Fibroblast of lung (primary cell): ENCODE results near the gene PROB1. TPM values are rescaled to one million over a fixed set of nuclear protein-coding genes. Genes with fewer than 3 reads are reported as not detected.
"Not testable (repeated sequence)": the region's sequence is repeated elsewhere in the genome, so short reads cannot be mapped to it uniquely, and the experiment has no call there.

Experiments used
- DNase-seq, 2 donors: peaks; one replicate each; pipeline versions ENCODE4 v3.0.0 to v3.0.0-alpha.2; 2010; ENCODE audit warnings: low read depth in 2 of 2
- H2AFZ ChIP-seq: 2 replicates; pipeline ENCODE4 v1.5.1; 2012; ENCODE audit warnings: low read length, control low read depth, inconsistent platforms
- H3K27ac ChIP-seq: 2 replicates; pipeline ENCODE4 v1.5.1; 2011; ENCODE audit warnings: low read length, control low read depth; ENCODE audit not compliant: insufficient read depth
- H3K27me3 ChIP-seq: 2 replicates; pipeline ENCODE4 v1.5.1; 2011; ENCODE audit warnings: mild to moderate bottlenecking, low read length; ENCODE audit not compliant: control insufficient read depth, insufficient read depth
- H3K36me3 ChIP-seq: 2 replicates; pipeline ENCODE4 v1.5.1; 2011; ENCODE audit warnings: low read length; ENCODE audit not compliant: control insufficient read depth, insufficient read depth
- H3K4me1 ChIP-seq: 2 replicates; pipeline ENCODE4 v1.5.1; 2011; ENCODE audit warnings: low read length; ENCODE audit not compliant: control insufficient read depth, insufficient read depth; ENCODE audit errors: extremely low read depth
- H3K4me2 ChIP-seq: 2 replicates; pipeline ENCODE4 v1.5.1; 2011; ENCODE audit warnings: low read length, control low read depth; ENCODE audit not compliant: insufficient read depth; ENCODE audit errors: extremely low read depth
- H3K4me3 ChIP-seq, 4 experiments: fragments of 200-600 bp in 1 of 4; sonication (generic) in 1 of 4; replicated peaks in 1 of 4; 2 replicates each; pipeline ENCODE4 v1.5.1; 2011 to 2016; ENCODE audit warnings: low read length in 4 of 4, low read depth in 3 of 4, mild to moderate bottlenecking in 3 of 4, control low read depth in 2 of 4, inconsistent platforms in 1 of 4, mixed read lengths in 1 of 4; ENCODE audit not compliant: insufficient read depth in 1 of 4; ENCODE audit errors: control extremely low read depth in 1 of 4
- H3K79me2 ChIP-seq: 2 replicates; pipeline ENCODE4 v1.5.1; 2012; ENCODE audit warnings: mild to moderate bottlenecking, low read length, inconsistent platforms; ENCODE audit not compliant: control insufficient read depth, insufficient read depth
- H3K9ac ChIP-seq: 2 replicates; pipeline ENCODE4 v1.5.1; 2011; ENCODE audit warnings: mild to moderate bottlenecking, low read length, control low read depth; ENCODE audit not compliant: insufficient read depth
- H3K9me3 ChIP-seq: 2 replicates; pipeline ENCODE4 v1.5.1; 2012; ENCODE audit warnings: low read depth, low read length; ENCODE audit not compliant: control insufficient read depth, insufficient read depth
- H4K20me1 ChIP-seq: 2 replicates; pipeline ENCODE4 v1.5.1; 2011; ENCODE audit warnings: low read length; ENCODE audit not compliant: control insufficient read depth, insufficient read depth; ENCODE audit errors: extremely low read depth
- EZH2 ChIP-seq: IDR thresholded peaks from 2 replicates; pipeline ENCODE4 v1.5.1; 2012; ENCODE audit warnings: low read length, control low read depth, mild to moderate bottlenecking; ENCODE audit errors: missing control alignments
- polyA plus RNA-seq, 2 donors: library from polyadenylated mRNA; depleted of rRNA in 1 of 2; stranded (reverse) in 1 of 2; unstranded in 1 of 2; fragments of >200 nt; gene quantifications; 2 replicates each; pipeline ENCODE4 v1.2.1, GENCODE V29; 2011 to 2012; ENCODE audit warnings: missing spikeins in 1 of 2
- total RNA-seq: library from RNA; depleted of rRNA; stranded (reverse); fragments of >200 nt; gene quantifications from 2 replicates; pipeline ENCODE4 v1.2.1, GENCODE V29; 2014
- TF ChIP-seq, protein P1 (sequence below), 2 donors: IDR thresholded peaks in 1 of 2; conservative IDR thresholded peaks in 1 of 2; 1 replicate in 1 of 2; 2 replicates in 1 of 2; pipeline ENCODE4 v1.5.1; 2011 to 2012; ENCODE audit warnings: low read length in 2 of 2, control low read depth in 1 of 2, inconsistent platforms in 1 of 2, low read depth in 1 of 2, mild to moderate bottlenecking in 1 of 2

The PROB1 gene
- total and polyA plus RNA-seq, 2 donors (not counting 1 experiment from before 2014, with no cell fraction given), result 0.34 to 1.5 TPM

DNA sequence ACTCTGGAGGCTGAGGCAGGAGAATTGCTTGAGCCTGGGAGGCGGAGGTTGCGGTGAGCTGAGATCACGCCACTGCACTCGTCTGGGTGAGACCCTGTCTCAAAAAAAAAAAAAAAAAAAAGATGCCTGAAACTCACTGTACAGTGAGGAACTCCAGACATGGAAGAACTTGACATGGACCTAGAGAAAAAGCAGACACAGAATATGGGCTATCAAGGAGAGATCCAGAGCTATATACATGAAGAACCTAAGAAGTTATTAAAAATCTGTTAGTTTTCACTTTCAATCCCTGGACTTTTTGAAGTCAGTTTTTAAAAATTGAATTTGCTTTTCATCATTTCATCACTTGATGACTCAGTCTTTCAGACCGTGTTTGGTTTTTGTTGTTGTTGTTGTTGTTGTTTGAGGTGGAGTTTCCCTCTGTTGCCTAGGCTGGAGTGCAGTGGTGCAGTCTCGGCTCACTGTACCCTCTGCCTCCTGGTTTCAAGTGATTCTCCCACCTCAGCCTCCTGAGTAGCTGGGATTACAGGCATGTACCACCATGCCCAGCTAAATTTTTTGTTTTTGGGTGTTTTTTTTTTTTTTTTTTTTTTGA is 33.0 kb downstream of the PROB1 start:
- no peak overlapping the region for H3K27ac ChIP-seq
- no peaks in the 10 kb centered on the region for H4K20me1 ChIP-seq
- DNase-seq, result no peak
- no peak overlapping the region for H3K4me2 ChIP-seq
- H3K4me3 ChIP-seq, result no peak overlapping the region
- H2AFZ ChIP-seq, result no peak overlapping the region
- H3K4me1 ChIP-seq, result no peaks in the 10 kb centered on the region
- H3K36me3 ChIP-seq, result peaks cover 2% of the 10 kb centered on the region
- TF ChIP-seq, protein P1, sequence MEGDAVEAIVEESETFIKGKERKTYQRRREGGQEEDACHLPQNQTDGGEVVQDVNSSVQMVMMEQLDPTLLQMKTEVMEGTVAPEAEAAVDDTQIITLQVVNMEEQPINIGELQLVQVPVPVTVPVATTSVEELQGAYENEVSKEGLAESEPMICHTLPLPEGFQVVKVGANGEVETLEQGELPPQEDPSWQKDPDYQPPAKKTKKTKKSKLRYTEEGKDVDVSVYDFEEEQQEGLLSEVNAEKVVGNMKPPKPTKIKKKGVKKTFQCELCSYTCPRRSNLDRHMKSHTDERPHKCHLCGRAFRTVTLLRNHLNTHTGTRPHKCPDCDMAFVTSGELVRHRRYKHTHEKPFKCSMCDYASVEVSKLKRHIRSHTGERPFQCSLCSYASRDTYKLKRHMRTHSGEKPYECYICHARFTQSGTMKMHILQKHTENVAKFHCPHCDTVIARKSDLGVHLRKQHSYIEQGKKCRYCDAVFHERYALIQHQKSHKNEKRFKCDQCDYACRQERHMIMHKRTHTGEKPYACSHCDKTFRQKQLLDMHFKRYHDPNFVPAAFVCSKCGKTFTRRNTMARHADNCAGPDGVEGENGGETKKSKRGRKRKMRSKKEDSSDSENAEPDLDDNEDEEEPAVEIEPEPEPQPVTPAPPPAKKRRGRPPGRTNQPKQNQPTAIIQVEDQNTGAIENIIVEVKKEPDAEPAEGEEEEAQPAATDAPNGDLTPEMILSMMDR (conservative IDR thresholded peaks at IDR 0.05 in 1 of 2, IDR thresholded peaks at IDR 0.05 in 1 of 2; ENCODE audit: low read depth in 1 of 2, low read length in 2 of 2), result no peak
- H3K9ac ChIP-seq, result no peak overlapping the region
- no peaks in the 10 kb centered on the region for H3K9me3 ChIP-seq
- H3K79me2 ChIP-seq, result peaks cover 32% of the 10 kb centered on the region
- H3K27me3 ChIP-seq, result no peaks in the 10 kb centered on the region

DNA sequence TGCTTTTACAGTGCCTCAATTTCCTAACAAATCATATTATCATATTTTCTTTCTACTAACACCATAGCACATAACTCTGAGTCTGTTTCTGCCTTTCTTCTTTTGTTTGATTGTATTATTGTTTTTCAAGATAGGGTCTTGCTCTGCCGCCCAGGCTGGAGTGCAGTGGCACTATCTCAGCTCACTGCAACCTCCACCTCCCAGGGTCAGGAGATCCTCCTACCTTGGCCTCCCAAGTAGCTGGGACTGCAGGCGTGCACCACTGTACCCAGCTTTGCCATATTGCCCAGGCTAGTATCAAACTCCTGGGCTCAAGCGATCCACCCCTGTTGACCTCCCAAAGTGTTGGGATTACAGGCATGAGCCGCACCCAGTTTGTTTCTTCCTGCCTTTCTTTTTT is 34.5 kb downstream of the PROB1 start:
- Histone ChIP-seq H3K36me3 (no peaks in the 10 kb centered on the region), H3K79me2 (peaks cover 41% of the 10 kb centered on the region), H3K9me3 (no peaks in the 10 kb centered on the region), H3K27me3 (no peaks in the 10 kb centered on the region), H3K27ac (no peak overlapping the region), H3K4me2 (no peak overlapping the region), H4K20me1 (no peaks in the 10 kb centered on the region), H3K4me1 (no peaks in the 10 kb centered on the region), H2AFZ (no peak overlapping the region), H3K4me3 (no peak overlapping the region), H3K9ac (no peak overlapping the region)
- no peak for DNase-seq
- TF ChIP-seq, protein P1 (conservative IDR thresholded peaks at IDR 0.05 in 1 of 2, IDR thresholded peaks at IDR 0.05 in 1 of 2; ENCODE audit: low read depth in 1 of 2, low read length in 2 of 2), result no peak
- TF ChIP-seq EZH2, result no peak

DNA sequence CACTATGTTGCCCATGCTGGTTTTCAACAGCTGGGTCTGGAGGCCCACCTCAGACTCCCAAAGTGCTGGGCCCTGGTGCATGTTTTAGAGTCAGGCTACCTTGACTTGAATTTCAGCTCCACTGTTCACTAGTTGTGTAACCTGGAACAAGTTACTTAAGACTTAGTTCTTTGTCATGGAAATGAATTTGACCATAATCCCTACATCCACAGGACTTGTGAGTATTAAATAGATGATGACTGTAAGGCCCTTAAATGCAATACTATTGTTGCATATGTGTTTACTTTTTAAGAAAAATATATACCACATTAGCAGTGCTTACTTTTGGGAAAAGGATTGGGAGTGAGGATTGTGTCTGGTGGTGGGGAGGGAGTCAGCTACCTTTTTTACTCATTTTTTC is 36.8 kb downstream of the PROB1 start:
- Histone ChIP-seq H3K9me3 (no peaks in the 10 kb centered on the region), H3K9ac (no peak overlapping the region), H3K27ac (no peak overlapping the region), H3K4me3 (no peak overlapping the region), H2AFZ (no peak overlapping the region), H4K20me1 (no peaks in the 10 kb centered on the region), H3K4me2 (no peak overlapping the region), H3K27me3 (no peaks in the 10 kb centered on the region), H3K36me3 (no peaks in the 10 kb centered on the region), H3K4me1 (no peaks in the 10 kb centered on the region), H3K79me2 (peaks cover 54% of the 10 kb centered on the region)
- DNase-seq, result no peak
- TF ChIP-seq EZH2, result no peak
- TF ChIP-seq, protein P1 (conservative IDR thresholded peaks at IDR 0.05 in 1 of 2, IDR thresholded peaks at IDR 0.05 in 1 of 2; ENCODE audit: low read depth in 1 of 2, low read length in 2 of 2), result no peak

DNA sequence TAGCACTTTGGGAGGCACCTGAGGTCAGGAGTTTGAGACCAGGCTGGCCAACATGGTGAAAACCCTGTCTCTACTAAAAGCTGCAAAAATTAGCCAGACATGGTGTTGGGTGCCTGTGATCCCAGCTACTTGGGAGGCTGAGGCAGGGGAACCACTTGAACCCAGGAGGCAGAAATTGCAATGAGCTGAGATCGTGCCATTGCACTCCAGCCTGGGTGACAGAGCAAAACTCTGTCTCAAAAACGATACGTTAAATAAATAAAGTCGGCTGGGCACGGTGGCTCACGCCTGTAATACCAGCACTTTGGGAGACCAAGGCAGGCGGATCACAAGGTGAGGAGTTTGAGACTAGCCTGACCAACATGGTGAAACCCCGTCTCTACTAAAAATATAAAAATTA is 39.0 kb downstream of the PROB1 start:
- not testable (repeated sequence) for H2AFZ ChIP-seq, H3K27me3 ChIP-seq, H3K9ac ChIP-seq, H3K4me2 ChIP-seq, H3K4me3 ChIP-seq, H3K27ac ChIP-seq, H3K9me3 ChIP-seq, H3K36me3 ChIP-seq, H4K20me1 ChIP-seq, H3K4me1 ChIP-seq, DNase-seq
- peaks cover 59% of the 10 kb centered on the region for H3K79me2 ChIP-seq
